Testis (tissue), 2 donors: ENCODE results near the gene VCL.

Source experiments
- CTCF ChIP-seq, 3 experiments: fragments of 450-650 bp in 2 of 3; fragments of 200-600 bp in 1 of 3; sonication (generic) in 1 of 3; IDR thresholded peaks; one replicate each; pipeline ENCODE4 v1.5.1; 2016 to 2019; ENCODE audit warnings: antibody characterized with exemption in 3 of 3, mild to moderate bottlenecking in 2 of 3, moderate library complexity in 1 of 3
- POLR2A ChIP-seq: fragments of 450-650 bp; IDR thresholded peaks from one replicate; pipeline ENCODE4 v1.6.1; 2017; ENCODE audit warnings: antibody characterized with exemption, mild to moderate bottlenecking, moderate library complexity

- no peak for TF ChIP-seq CTCF (IDR thresholded peaks at IDR 0.05)
- no peak for TF ChIP-seq POLR2A
These were observed 85.4 kb downstream of the VCL start for GRCh38 chr10:74083304-74083703.
